ENCODE results near the gene NLGN2. TPM values are rescaled to one million over a fixed set of nuclear protein-coding genes. Genes with fewer than 3 reads are reported as not detected.

Gene NLGN2
- total and polyA plus RNA-seq, 4 donors = 0.24 to 2.4 (median 0.90) TPM

GRCh38 chr17:7393613-7394451, 13.8 kb upstream of the NLGN2 start:
- no peak for DNase-seq (ENCODE audit: low spot score)
- peaks cover 0 to 15% (median 8%) of the 10 kb centered on the region in 4 donors for H3K4me1 ChIP-seq (ENCODE audit: control insufficient read depth in 4 of 4, insufficient read depth in 4 of 4, low read length in 3 of 4)
- no peaks in the 10 kb centered on the region for H3K27me3 ChIP-seq (ENCODE audit: control insufficient read depth in 4 of 4, insufficient read depth in 4 of 4, low read length in 3 of 4)
- peaks cover 0 to 8% (median 2%) of the 10 kb centered on the region in 4 donors for H3K36me3 ChIP-seq (ENCODE audit: control insufficient read depth in 4 of 4, insufficient read depth in 3 of 4, low read depth in 1 of 4, low read length in 3 of 4)
- TF ChIP-seq JUND (IDR thresholded peaks at IDR 0.05) (no peak), HNF4A (conservative IDR thresholded peaks at IDR 0.05) (no peak), NR2F2 (IDR thresholded peaks at IDR 0.05) (no peak), FOXA2 (IDR thresholded peaks at IDR 0.05) (no peak), MAX (IDR thresholded peaks at IDR 0.05) (no peak), REST (IDR thresholded peaks at IDR 0.05) (no peak), TAF1 (conservative IDR thresholded peaks at IDR 0.05) (no peak), SP1 (IDR thresholded peaks at IDR 0.05) (no peak), FOXA1 (IDR thresholded peaks at IDR 0.05) (no peak), ZBTB33 (IDR thresholded peaks at IDR 0.05) (no peak), EGR1 (IDR thresholded peaks at IDR 0.05; ENCODE audit: low read depth in 2 of 2) (no peak)
- WGBS = 17% methylated on average over 48 of the region's 48 CpGs
- peak overlapping the region; percentile 69 to 85 (median 73) for H3K4me3 ChIP-seq (ENCODE audit: low read depth in 1 of 3, low read length in 3 of 3)
- H3K9ac ChIP-seq (ENCODE audit: low read depth in 1 of 2, low read length in 2 of 2) = peak overlapping the region in 1 of 2 donors; percentile 79
- H3K9me3 ChIP-seq (ENCODE audit: control insufficient read depth in 4 of 4, low read length in 3 of 4) = no peaks in the 10 kb centered on the region
- peak overlapping the region; percentile 74 to 94 for H3K27ac ChIP-seq (ENCODE audit: low read depth in 1 of 2, low read length in 2 of 2)

- TF ChIP-seq ZBTB33 (IDR thresholded peaks at IDR 0.05) (no peak), GABPA (IDR thresholded peaks at IDR 0.05 in 1 of 2, conservative IDR thresholded peaks at IDR 0.05 in 1 of 2) (peak in 1 of 2 donors; percentile 40), REST (IDR thresholded peaks at IDR 0.05) (peak; percentile 17), YY1 (IDR thresholded peaks at IDR 0.05) (peak; percentile 39)
- Histone ChIP-seq H3K9me3 (ENCODE audit: control insufficient read depth in 4 of 4, low read length in 3 of 4) (no peaks in the 10 kb centered on the region), H3K36me3 (ENCODE audit: control insufficient read depth in 4 of 4, insufficient read depth in 3 of 4, low read depth in 1 of 4, low read length in 3 of 4) (peaks cover 0 to 6% (median 0%) of the 10 kb centered on the region in 4 donors), H3K4me1 (ENCODE audit: control insufficient read depth in 4 of 4, insufficient read depth in 4 of 4, low read length in 3 of 4) (peaks cover 0 to 15% (median 8%) of the 10 kb centered on the region in 4 donors), H3K4me3 (ENCODE audit: low read depth in 1 of 3, low read length in 3 of 3) (peak within 1 kb of the TSS; percentile 69 to 85 (median 73)), H3K27ac (ENCODE audit: low read depth in 1 of 2, low read length in 2 of 2) (peak within 1 kb of the TSS; percentile 74 to 94), H3K9ac (ENCODE audit: low read depth in 1 of 2, low read length in 2 of 2) (peak within 1 kb of the TSS; percentile 79 to 88), H3K27me3 (ENCODE audit: control insufficient read depth in 4 of 4, insufficient read depth in 4 of 4, low read length in 3 of 4) (no peaks in the 10 kb centered on the region)
- under 1% methylated on average over 71 of the region's 71 CpGs for WGBS
- peak; percentile 88 for DNase-seq (ENCODE audit: low spot score)
These were observed 13.0 kb upstream of the NLGN2 start, which contains the start of gene PLSCR3 for GRCh38 chr17:7394452-7395191. PLSCR3 (minus strand) TSS chr17:7394525; CDS start chr17:7394110, 415 bp downstream.
